ENCODE data around the gene DCBLD2. TPM values are rescaled to one million over a fixed set of nuclear protein-coding genes. Genes with fewer than 3 reads are reported as not detected.

The DCBLD2 gene
- total RNA-seq, 1 donor from 2014 or later: 5.1 TPM

- Mint-ChIP-seq H3K4me3 (ENCODE audit: low read depth) (no peak overlapping the region), H3K27me3 (ENCODE audit: low read depth) (peaks cover 34% of the 10 kb centered on the region), H3K4me1 (ENCODE audit: low read depth) (peaks cover 8% of the 10 kb centered on the region), H3K9me3 (no peaks in the 10 kb centered on the region), H3K36me3 (ENCODE audit: low read depth) (no peaks in the 10 kb centered on the region), H3K27ac (no peak overlapping the region)
- intact Hi-C loops (cut with micrococcal nuclease): no loop called here
- no peak for DNase-seq (ENCODE audit: low spot score)
Measured at GRCh38 chr3:98763819-98764418, 137.6 kb downstream of the DCBLD2 start.

GRCh38 chr3:98763076-98763475 lies 138.4 kb downstream of the DCBLD2 start, which contains the start of gene ST3GAL6:
Gene ST3GAL6, plus strand, starts transcription at chr3:98763340. Its CDS starts 5,101 bp downstream, at chr3:98768441.
- DNase-seq (ENCODE audit: low spot score): no peak
- Mint-ChIP-seq H3K9me3 (no peaks in the 10 kb centered on the region), H3K27ac (no peak within 1 kb of the TSS), H3K4me3 (ENCODE audit: low read depth) (no peak within 1 kb of the TSS), H3K36me3 (ENCODE audit: low read depth) (no peaks in the 10 kb centered on the region), H3K4me1 (ENCODE audit: low read depth) (peaks cover 8% of the 10 kb centered on the region), H3K27me3 (ENCODE audit: low read depth) (peaks cover 29% of the 10 kb centered on the region)
- intact Hi-C loops (cut with micrococcal nuclease): no loop called here

GRCh38 chr3:98761643-98762229 lies 139.8 kb downstream of the DCBLD2 start:
- H3K4me3 Mint-ChIP-seq (ENCODE audit: low read depth): no peak overlapping the region
- no peaks in the 10 kb centered on the region for H3K9me3 Mint-ChIP-seq
- intact Hi-C loops (cut with micrococcal nuclease): no loop called here
- H3K4me1 Mint-ChIP-seq (ENCODE audit: low read depth): peaks cover 8% of the 10 kb centered on the region
- H3K27me3 Mint-ChIP-seq (ENCODE audit: low read depth): peaks cover 26% of the 10 kb centered on the region
- no peak for DNase-seq (ENCODE audit: low spot score)
- no peaks in the 10 kb centered on the region for H3K36me3 Mint-ChIP-seq (ENCODE audit: low read depth)
- H3K27ac Mint-ChIP-seq: no peak overlapping the region

- Mint-ChIP-seq H3K4me1 (ENCODE audit: low read depth) (peaks cover 8% of the 10 kb centered on the region), H3K27ac (no peak overlapping the region), H3K27me3 (ENCODE audit: low read depth) (peaks cover 25% of the 10 kb centered on the region), H3K4me3 (ENCODE audit: low read depth) (no peak overlapping the region), H3K9me3 (no peaks in the 10 kb centered on the region), H3K36me3 (ENCODE audit: low read depth) (no peaks in the 10 kb centered on the region)
- intact Hi-C loops (cut with micrococcal nuclease): no loop called here
- DNase-seq (ENCODE audit: low spot score): no peak
Measured at GRCh38 chr3:98759629-98760028, 141.9 kb downstream of the DCBLD2 start.

GRCh38 chr3:98755601-98756000 lies 145.9 kb downstream of the DCBLD2 start:
- H3K27me3 Mint-ChIP-seq (ENCODE audit: low read depth): peaks cover 14% of the 10 kb centered on the region
- no peak overlapping the region for H3K27ac Mint-ChIP-seq
- DNase-seq (ENCODE audit: low spot score): no peak
- H3K36me3 Mint-ChIP-seq (ENCODE audit: low read depth): no peaks in the 10 kb centered on the region
- H3K4me1 Mint-ChIP-seq (ENCODE audit: low read depth): no peaks in the 10 kb centered on the region
- H3K9me3 Mint-ChIP-seq: no peaks in the 10 kb centered on the region
- intact Hi-C loops (cut with micrococcal nuclease): no loop called here
- no peak overlapping the region for H3K4me3 Mint-ChIP-seq (ENCODE audit: low read depth)

- no peak for DNase-seq (ENCODE audit: low spot score)
- Mint-ChIP-seq H3K36me3 (ENCODE audit: low read depth) (no peaks in the 10 kb centered on the region), H3K9me3 (no peaks in the 10 kb centered on the region), H3K4me1 (ENCODE audit: low read depth) (no peaks in the 10 kb centered on the region), H3K4me3 (ENCODE audit: low read depth) (no peak overlapping the region), H3K27me3 (ENCODE audit: low read depth) (peaks cover 11% of the 10 kb centered on the region), H3K27ac (no peak overlapping the region)
- intact Hi-C loops (cut with micrococcal nuclease): no loop called here
Measured at GRCh38 chr3:98754483-98754882, 147.0 kb downstream of the DCBLD2 start.

- no peak for DNase-seq (ENCODE audit: low spot score)
- peaks cover 11% of the 10 kb centered on the region for H3K27me3 Mint-ChIP-seq (ENCODE audit: low read depth)
- no peaks in the 10 kb centered on the region for H3K4me1 Mint-ChIP-seq (ENCODE audit: low read depth)
- H3K4me3 Mint-ChIP-seq (ENCODE audit: low read depth): no peak overlapping the region
- no peaks in the 10 kb centered on the region for H3K9me3 Mint-ChIP-seq
- intact Hi-C loops (cut with micrococcal nuclease): no loop called here
- H3K36me3 Mint-ChIP-seq (ENCODE audit: low read depth): no peaks in the 10 kb centered on the region
- H3K27ac Mint-ChIP-seq: no peak overlapping the region
Measured at GRCh38 chr3:98750276-98750919, 151.1 kb downstream of the DCBLD2 start.

- no peak overlapping the region for H3K27ac Mint-ChIP-seq
- H3K4me1 Mint-ChIP-seq (ENCODE audit: low read depth): no peaks in the 10 kb centered on the region
- H3K36me3 Mint-ChIP-seq (ENCODE audit: low read depth): no peaks in the 10 kb centered on the region
- no peak overlapping the region for H3K4me3 Mint-ChIP-seq (ENCODE audit: low read depth)
- intact Hi-C loops (cut with micrococcal nuclease): no loop called here
- H3K27me3 Mint-ChIP-seq (ENCODE audit: low read depth): peaks cover 10% of the 10 kb centered on the region
- no peak for DNase-seq (ENCODE audit: low spot score)
- H3K9me3 Mint-ChIP-seq: no peaks in the 10 kb centered on the region
Measured at GRCh38 chr3:98746882-98747281, 154.6 kb downstream of the DCBLD2 start.

GRCh38 chr3:98746122-98746521 lies 155.4 kb downstream of the DCBLD2 start:
- Mint-ChIP-seq H3K9me3 (no peaks in the 10 kb centered on the region), H3K4me1 (ENCODE audit: low read depth) (no peaks in the 10 kb centered on the region), H3K27ac (no peak overlapping the region), H3K27me3 (ENCODE audit: low read depth) (peaks cover 13% of the 10 kb centered on the region), H3K4me3 (ENCODE audit: low read depth) (no peak overlapping the region), H3K36me3 (ENCODE audit: low read depth) (no peaks in the 10 kb centered on the region)
- intact Hi-C loops (cut with micrococcal nuclease): no loop called here
- no peak for DNase-seq (ENCODE audit: low spot score)

Other genes with a start within 250 kb of the DCBLD2 start
- gene ST3GAL6, start 138.4 kb downstream of the DCBLD2 start, total RNA-seq: 0.05 and 0.44 TPM in 2 replicates

Measured in activated T-helper 2 cell treated with anti-CD3 and anti-CD28 coated beads, Interferon-gamma antibody, Interleukin-2, Interleukin-4, amounts not matched to agents 10 μg/mL and 5 μg/mL and 100 μg/mL, durations not matched to agents 14 hours and 24 hours and 36 hours (primary cell).